Measurements from ENCODE around the gene IMP3.
A peak's percentile ranks its signal among the peaks of the same experiment; 100 is the strongest.
"Not testable (repeated sequence)": the region's sequence is repeated elsewhere in the genome, so short reads cannot be mapped to it uniquely, and the experiment has no call there.

IMP3 gene

DNA sequence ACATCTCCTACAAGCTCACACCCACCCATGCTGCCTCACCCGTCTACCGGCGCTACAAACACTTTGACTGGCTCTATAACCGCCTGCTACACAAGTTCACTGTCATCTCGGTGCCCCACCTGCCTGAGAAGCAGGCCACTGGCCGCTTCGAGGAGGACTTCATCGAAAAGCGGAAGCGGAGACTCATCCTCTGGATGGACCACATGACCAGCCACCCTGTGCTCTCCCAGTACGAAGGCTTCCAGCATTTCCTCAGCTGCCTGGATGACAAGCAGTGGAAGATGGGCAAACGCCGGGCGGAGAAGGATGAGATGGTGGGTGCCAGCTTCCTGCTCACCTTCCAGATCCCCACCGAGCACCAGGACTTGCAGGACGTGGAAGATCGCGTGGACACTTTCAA lies 9.8 kb upstream of the IMP3 start:
- DNase-seq: no peak

DNA sequence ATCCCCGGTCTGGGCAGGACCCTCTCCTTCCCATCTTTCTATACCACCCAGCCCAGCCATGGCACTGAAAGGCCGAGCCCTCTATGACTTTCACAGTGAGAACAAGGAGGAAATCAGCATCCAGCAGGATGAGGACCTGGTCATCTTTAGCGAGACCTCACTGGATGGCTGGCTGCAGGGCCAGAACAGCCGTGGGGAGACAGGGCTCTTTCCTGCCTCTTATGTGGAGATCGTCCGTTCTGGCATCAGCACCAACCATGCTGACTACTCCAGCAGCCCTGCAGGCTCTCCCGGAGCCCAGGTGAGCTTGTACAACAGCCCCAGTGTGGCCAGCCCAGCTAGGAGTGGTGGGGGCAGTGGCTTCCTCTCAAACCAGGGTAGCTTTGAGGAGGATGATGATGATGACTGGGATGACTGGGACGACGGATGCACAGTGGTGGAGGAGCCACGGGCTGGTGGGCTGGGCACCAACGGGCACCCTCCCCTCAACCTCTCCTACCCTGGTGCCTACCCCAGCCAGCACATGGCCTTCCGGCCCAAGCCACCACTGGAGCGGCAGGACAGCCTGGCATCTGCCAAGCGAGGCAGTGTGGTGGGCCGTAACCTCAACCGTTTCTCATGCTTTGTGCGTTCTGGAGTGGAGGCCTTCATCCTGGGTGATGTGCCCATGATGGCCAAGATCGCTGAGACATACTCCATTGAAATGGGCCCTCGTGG lies 9.2 kb upstream of the IMP3 start:
- DNase-seq: no peak

DNA sequence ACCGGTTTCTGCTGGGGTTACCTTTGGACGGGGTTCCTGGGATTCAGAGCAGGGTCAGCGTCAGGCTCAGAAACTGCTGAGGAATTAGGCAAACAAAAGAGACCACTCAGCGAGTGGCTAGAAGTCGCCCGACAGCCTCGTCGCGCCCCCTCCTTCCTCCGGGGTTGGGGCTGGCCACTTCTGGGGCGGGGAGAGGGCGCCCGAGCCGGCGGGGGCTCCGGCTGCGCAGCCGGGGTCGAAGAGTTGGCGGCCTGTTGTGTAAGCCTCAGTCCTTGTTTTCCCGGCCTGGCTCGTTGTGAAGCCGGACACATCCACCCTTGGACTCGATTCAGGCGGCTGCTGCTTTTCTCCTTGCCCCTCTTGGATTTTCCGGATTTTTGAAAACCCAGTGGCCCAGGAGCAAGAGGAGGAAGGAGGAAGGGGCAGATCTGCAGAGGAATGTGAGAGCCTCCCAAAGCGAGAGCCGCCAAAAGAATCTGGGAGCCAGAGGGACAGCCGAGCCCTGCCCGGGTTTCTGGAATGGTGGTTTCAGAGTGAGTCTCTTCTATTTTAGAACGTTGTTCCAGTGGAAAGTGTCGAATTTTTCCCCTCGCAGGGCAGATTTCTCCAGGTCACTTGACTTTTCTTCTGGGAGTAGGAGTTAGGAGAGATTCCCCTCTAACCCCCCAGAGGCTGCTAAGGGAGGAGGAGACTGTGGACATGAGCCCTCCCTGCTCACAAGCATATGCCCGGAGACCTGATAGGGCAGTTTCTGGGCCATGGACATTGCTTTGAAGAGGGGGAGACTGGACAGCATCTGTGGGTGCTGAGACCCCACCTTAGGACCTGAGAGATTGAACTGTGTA lies 8.4 kb upstream of the IMP3 start:
- DNase-seq: no peak

DNA sequence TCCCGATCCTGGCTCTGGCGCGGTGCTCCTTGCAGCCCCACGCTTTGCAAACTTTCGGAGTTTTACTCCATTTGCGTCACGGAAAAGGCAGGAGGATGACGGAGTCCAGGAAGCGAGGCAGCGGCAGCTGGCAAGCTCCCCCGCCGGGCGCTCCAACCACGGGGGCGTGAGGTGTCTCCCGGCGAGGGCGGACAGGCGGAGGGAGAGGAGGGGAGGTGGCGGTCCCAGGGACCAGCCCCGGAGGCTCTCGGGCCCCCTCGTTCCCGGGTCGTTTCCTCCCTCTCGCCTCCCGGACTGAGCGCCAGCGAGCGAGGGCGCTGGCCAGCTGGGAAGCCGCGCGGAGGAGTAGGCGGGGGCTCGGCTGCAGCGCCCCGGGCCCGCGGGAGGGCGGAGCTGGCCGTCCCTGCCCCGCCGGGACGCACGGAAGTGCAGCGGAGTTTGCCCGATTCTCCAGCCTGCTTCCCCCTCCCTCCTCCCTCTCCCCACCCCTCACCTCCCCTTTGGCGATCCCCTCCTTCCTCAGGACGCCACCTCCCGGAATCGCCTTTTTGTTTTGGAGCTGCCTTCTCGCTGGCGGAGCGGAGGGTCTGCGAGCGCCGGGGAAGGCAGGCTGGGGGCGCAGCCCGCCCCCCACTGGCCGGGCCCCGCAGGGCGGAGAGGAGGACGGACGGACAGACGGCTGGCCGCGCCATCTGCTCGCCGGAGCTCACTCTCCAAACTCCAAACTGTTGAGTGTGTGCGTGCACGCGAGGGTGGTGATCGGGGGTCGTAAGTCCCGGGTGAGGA lies 7.5 kb upstream of the IMP3 start, which contains the start of gene SNX33:
SNX33 (plus strand) TSS at position 543 of the 786 bp plus-strand sequence. CDS start 1,191 bp downstream, outside the sequence.
- DNase-seq: peak; percentile 53

DNA sequence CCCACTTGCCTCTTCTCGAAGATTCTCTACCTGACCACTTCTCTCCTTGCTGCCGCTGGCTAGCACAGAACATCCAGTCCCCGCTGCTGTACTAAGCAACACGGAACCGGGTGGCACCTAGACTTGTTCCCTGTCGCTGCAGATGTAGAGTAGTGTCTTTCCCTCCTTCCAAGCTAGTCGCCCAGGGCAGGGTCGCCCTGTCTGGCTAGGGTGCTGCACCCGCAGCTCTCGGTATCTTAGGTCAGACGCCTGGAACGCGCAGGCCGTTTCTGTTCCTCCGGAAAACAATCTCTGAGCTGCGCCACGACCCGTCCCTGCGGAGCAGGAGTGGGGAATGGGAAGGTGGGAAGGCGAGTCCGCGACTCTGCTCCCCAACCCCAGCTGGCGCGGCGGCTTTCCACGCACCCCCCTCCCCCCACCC lies 6.9 kb upstream of the IMP3 start:
- DNase-seq: no peak

DNA sequence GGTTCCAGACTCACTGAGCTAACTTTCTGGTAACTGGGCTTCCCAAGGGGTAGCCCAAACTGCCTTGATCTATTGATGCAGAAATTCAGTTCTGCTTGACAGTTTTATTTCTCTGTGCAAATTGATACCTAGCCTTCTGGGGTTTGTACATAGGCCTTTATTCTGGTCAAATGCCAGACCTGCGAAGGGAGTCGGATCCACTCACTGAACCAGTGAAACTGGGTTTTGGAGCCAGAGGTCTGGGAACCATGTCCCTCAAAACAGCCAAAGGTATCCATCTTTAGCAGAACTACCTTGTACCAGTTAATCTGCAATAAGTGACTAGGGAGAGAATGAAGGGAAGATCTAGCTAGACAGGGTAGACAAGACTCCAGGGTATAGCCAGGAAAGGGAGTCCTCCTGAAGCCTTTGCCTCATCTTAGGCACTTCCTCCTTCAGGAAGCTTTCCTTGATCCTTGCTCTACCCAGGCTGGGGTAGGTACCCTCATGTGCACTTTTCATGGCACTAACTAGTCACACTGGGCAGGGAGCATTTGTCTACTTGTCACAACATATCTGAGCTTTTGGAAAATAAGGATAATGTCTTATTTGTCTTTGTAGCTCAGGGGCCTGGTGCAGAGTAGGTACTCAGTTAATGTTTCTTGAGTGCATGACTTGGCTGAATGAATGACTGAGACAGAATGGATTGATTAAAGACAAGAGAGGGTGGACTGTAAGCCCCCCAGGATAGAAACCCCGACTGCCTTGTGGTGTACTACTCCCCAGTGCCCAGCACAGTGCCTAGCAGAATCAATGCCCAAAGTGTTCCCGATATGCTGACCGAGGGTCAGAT lies 6.3 kb upstream of the IMP3 start:
- no peak for DNase-seq

DNA sequence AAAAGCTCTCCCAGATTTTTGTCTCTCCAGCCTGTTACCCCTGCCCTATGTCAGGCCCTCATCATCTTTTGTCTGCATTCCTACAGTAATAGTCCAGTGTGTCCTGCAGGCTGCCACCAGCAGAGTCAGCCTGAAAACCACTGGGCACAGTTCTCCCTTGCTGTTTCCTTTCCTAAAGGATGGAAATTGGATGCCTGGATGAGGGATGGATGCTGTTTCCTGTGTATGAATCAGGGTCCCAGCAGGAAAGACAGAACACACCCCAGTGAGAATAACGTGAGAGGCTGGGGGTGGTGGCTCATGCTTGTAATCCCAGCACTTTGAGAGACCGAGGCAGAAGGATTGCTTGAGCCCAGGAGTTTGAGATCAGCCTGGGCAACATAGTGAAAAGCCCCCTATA lies 4.4 kb upstream of the IMP3 start:
- DNase-seq: no peak

DNA sequence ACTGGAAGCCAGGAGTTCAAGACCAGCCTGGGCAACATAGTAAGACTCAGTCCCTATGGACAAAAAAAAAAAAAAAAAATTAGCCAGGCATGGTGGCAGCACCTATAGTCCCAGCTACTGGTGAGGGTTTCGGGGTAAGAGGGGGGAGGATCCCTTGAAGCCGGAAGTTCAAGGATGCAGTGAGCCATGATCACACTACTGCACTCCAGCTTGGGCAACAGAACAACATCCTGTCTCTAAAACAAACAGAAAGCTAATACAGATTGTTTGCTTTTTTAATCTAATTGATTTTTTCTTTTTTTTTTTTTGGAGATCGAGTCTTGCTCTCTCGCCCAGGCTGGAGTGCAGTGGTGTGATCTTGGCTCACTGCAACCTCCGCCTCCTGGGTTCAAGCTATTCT lies 1.6 kb upstream of the IMP3 start:
- DNase-seq: no peak

DNA sequence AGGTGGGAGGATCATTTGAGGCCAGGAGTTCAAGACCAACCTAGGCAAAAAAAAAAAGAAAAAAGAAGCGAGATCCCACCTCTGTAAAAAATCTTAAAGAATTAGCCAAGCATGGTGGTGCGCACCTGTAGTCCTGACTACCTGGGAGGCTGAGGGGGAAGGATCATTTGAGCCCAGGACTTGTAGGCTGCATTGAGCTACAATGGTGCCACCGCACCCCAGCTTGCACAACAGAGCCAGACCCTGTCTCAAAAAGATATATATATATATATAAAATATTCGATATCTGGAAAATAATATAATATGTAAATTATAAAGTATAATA lies 1.1 kb upstream of the IMP3 start:
- DNase-seq: no peak

DNA sequence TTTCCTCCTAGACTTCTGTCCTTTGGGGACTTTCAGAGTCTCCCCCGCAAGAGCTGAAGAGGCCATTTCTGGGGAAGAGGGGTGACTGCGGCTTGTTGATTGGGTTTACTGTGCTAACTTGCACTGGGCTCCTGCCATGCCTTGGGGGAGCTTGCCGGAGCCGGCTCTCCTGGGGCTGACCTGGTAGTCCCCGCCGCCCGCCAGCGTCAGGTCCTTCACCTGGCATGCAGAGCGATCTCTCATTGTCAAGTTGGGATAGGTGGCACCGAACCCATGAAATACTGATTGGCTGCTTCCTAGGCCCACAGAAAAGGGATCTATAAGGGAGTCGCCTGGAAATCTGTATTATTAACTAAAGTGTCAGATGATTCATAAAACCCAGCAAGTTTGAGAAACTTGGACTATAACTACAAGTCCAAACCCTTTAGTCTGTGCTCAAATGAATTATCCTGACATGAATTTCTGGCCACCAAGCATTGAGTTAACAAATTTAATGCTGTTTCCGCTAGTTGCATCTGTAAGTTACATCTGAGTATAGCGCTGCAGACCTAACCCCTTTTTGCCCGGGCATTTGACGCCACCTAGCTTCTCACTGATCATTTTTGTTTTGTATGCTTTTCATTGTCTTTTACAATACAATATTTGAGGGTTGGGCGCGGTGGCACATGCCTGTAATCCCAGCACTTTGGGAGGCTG lies 607 bp upstream of the IMP3 start:
- peak; percentile 51 for DNase-seq

DNA sequence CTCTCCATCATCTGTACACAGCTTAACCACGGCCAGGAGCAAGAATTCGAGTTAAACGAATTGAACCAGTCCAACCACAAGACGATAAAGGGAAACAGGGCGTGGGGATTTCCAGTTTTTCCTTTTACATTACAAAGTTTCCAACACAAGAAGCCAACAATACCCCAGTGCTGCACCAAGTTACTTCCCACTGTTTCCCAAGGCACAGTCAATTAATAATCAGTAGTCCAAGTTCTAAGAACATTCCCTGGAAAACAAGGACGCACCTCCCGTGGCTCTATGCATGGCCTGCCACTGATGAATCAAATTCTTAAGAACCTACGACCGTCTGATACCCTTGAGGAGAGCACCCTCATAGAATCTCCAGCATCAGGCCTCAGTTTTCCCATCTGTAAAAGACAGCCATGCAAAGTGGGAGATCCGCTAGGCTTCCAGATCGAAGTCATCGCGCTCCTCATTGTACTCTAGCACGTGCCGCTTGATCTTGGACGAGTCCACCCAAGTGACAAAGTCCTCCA lies 774 bp downstream of the IMP3 start:
- DNase-seq: no peak

DNA sequence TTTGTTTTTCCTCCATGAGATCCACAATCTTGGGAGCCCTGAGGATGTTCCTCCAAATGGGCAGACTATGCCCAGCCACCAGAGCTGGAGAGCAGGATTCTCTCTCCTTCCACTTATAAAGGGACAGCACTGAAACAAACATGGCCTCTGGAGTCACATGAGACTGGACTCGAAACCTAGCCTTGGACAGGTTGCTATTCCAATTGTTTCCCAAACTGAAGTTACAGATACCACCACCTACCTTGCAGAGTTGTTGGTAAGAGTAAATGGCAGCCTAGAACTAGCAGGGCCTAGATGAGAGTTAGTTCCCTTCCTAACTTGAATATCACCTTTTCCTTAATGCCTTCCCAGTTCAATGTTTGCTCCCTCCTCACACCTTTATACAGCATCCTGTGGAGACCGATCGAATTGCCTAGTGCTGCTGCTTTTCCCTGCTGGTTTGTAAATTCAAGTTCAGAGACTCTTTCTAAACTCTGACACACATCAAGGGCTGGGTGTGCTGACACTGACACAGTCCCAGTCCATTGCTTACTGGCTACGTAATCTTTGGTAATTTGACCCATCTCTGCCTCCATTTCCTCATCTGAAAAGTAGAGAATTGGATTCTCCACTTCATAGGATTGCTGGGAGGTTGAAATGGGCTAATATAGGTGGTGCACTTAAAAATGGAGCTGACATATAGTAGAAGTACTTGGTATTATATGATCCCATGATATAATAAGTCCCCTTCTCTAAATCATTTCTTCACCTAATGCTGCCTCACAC lies 2.6 kb downstream of the IMP3 start:
- DNase-seq: no peak

DNA sequence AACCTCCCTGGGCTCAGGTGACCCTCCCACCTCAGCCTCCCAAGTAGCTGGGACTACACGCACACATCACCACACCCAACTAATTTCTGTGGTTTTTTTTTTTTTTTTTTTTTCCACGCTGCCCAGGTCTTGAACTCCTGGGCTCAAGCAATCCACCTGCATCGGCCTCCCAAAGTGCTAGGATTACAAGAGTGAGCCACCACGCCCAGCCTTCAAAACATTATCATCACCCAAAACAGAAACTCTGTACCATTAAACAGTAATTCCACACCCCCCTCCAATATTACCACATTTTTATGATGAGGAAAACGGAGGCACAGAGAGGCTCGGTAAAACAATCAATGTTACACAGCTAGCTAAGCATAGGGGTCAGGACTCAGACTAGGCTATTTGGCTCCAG lies 4.0 kb downstream of the IMP3 start:
- no peak for DNase-seq

DNA sequence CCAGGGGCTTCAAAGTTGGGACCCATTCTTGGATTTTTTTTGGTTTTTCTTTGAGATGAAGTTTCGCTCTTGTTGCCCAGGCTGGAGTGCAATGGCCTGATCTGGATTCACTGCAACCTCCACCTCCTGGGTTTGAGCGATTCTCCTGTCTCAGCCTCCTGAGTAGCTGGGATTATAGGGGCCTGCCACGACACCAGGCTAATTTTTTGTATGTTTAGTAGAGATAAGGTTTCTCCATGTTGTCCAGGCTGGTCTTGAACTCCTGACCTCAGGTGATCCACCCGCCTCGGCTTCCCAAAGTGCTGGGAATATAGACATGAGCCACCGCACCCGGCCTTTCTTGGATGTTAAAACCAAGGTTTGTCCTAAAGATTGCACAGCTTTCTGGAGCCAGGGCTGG lies 6.1 kb downstream of the IMP3 start:
- not testable (repeated sequence) for DNase-seq

DNA sequence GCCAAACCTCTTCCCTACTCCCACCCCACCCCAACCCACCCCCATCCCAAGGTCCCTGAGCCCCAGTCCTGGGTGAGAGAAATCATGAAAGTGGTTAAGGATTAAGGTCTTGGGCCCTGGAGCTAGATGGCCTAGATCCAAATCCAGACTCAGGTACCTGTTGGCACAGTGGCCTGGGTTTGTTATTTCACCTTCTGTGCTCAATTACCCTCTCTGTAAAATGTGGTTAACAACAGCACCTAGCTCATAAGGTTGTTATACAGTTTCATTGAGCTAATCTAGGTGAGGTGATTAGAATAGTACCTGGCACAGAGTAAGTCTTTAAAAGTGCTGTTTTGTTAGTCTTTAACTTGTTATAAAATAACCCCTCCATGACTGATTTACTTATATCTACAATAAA lies 8.1 kb downstream of the IMP3 start:
- no peak for DNase-seq

DNA sequence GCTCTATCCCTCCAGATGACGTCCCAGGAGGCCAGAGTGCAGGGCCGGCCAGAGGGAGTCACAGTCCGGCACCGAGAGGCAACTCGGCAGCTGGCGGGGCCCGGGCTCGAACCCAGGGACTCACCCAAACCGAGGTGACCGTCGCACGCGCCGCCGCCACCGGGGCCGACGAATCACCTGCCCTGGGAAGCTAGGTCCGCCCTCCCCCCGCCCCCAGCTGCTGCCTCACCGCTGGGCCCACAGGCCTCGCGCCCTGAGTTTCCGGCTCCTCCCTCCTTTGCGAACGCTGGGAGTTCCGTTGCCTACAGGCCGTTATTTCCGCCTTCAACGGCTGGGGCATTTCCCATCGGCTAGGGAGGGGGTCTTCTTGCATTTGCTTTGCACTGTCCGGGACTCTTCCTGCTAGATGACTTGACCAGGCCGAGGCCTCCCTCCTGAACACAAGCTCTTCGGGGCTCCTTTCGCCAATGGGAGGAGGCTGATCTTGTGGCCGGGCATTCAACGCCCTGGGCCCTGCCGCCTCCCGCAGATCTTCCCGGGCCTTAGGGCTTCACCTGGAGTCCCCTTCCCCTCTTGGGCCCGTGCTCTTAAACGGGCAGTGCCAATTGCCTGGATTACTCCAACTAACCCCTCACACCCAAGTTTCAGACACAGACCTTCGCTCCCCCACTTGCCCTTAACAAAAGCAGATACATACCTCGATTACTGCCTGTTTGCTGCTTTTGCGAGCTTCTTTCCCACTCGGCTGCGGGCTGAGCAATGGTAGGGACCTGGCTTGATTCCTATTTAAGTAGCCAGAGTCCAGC lies 14.3 kb downstream of the IMP3 start, which contains the start of gene SNUPN:
SNUPN (minus strand) TSS at position 184 of the 806 bp plus-strand sequence. CDS start 4,674 bp downstream, outside the sequence.
- DNase-seq: peak; percentile 97

DNA sequence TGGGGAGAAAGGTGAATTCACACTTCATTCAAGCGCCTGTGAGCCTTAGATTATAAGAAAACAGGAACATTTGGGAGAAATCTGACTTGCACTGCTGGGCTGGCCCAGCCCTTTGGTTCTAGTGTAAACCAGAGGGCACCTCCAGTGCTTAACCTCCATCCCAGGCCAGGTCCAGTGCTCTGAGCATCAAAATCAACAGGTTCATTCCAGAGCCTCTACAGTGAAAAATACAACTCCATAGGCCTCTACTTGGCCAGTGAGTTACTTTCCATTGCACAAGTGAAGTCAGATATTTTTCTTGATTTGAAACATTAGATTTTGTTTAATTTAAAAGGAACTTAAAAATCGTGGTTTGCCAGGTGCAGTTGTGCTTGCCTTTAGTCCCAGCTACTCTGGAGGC lies 17.5 kb downstream of the IMP3 start:
- no peak for DNase-seq

DNA sequence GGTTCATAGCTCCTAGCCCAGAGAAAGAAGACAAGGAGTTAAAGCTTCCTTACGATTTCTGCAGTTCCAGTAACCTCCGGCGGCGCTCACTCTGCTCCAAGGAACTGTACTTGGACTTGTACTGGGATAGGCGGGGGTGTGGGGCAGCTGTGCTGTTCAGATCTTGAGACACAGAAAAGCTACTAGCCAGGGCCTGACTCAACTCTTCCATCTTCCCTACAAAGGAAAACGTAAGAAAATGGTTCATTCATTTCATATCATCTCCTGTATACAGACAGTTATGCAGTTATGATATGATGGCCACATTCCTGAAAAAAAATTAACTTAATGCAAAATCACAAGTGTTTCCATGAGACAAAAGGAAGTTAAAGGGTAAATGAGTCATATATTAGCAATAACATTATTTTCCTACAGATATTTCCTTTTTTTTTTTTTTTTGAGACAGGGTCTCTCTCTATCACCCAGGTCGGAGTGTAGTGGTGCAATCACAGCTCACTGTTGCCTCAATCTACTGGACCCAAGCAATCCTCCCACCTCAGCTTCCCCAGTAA lies 19.1 kb downstream of the IMP3 start:
- no peak for DNase-seq

DNA sequence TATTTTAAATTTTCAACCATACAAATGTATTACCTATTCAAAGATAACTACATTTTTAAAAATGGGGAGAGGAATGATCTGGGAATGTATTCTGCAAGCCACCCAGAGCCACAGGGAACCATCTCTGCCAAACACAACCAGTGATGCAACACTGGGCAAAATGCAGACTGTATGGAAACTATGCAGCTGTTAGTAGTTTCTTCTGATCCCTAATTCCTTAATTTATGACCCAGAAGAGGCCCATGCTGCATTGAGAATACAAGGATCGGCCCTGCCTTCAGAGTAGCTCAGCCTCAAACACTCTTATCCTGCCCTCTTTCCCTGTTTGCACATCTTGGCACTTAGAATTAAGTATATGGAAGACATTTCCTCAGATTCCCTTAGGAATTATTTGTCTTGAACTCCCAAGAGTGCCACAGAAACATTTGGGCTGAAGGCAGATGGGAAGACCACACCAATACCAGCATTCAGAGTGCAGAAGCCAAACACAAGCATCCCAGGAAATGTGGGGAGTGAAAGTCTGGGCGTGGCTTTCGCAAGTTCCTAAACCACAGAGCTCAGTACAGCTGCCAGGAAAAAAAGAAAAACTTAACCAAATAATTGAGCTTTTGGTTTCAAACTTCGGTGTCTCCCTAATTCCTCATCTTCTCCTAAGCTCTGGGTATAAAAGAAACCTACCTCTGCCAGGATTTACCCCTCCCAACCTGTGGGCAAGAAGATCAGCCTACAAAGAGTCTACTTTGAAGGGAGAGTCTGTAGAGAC lies 19.8 kb downstream of the IMP3 start:
- no peak for DNase-seq
